AG09319 (cell line): ENCODE results near the gene F10.

Experiments
- DNase-seq: peaks from one replicate; pipeline ENCODE4 v3.0.0-alpha.2; 2010; ENCODE audit warnings: low read depth; ENCODE audit errors: extremely low read depth
- TF ChIP-seq, protein P1 (sequence below): IDR thresholded peaks from 2 replicates; pipeline ENCODE4 v1.5.1; 2011; ENCODE audit warnings: low read depth, mild to moderate bottlenecking, inconsistent platforms, low read length, moderate library complexity

Gene F10

DNA sequence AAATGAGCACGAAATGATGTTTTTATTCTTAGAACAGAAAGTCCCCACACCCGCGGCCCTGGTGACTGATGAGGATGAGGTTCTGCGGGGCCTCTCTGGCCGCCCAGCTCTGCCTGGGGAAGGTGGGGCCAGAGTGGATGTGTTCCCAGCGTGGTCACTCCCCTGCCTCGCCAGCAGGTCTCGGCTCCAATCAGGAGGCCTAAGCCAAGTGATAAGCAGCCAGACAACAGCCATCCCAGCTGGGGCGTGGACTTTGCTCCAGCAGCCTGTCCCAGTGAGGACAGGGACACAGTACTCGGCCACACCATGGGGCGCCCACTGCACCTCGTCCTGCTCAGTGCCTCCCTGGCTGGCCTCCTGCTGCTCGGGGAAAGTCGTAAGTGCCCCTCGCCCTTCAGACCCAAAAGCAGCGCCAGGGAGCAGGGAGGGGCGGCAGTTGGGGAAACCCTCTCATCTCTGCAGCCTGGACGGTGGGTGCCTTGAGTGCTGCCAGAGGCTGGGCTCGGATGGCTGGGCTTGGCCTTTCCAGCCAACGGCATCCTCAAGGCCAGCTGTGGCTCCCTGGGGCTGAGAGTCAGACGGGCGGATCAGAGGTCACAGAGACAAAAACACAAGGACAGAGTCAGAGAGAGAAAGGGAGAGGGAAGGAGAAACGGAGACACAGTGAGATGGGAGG, at the start of gene F10:
TSS of gene F10 (plus strand) at position 250 of the 676 bp plus-strand sequence. CDS start at position 307, 57 bp downstream.
- peak; percentile 68 for DNase-seq
- TF ChIP-seq, protein P1, sequence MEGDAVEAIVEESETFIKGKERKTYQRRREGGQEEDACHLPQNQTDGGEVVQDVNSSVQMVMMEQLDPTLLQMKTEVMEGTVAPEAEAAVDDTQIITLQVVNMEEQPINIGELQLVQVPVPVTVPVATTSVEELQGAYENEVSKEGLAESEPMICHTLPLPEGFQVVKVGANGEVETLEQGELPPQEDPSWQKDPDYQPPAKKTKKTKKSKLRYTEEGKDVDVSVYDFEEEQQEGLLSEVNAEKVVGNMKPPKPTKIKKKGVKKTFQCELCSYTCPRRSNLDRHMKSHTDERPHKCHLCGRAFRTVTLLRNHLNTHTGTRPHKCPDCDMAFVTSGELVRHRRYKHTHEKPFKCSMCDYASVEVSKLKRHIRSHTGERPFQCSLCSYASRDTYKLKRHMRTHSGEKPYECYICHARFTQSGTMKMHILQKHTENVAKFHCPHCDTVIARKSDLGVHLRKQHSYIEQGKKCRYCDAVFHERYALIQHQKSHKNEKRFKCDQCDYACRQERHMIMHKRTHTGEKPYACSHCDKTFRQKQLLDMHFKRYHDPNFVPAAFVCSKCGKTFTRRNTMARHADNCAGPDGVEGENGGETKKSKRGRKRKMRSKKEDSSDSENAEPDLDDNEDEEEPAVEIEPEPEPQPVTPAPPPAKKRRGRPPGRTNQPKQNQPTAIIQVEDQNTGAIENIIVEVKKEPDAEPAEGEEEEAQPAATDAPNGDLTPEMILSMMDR: no peak

DNA sequence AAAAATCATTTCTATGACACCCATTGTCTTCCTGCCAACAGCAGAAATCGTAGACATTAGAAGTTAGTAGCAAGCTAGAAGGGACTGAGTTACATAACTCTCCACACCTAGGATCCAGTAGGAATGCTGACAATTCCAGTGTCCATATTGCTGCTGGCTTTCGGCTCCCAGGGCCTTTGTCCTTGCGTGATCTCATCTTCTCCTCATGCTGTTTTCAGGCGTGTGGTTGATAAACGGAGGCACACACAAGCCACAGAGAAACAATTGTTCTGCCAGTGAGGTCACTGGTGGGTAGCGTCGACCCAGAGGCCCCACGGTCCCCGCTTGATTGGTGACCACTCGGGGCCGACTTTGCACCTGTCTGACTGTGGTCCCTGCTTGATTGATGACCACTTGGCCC, 48.7 kb upstream of the F10 start:
- TF ChIP-seq, protein P1: no peak

DNA sequence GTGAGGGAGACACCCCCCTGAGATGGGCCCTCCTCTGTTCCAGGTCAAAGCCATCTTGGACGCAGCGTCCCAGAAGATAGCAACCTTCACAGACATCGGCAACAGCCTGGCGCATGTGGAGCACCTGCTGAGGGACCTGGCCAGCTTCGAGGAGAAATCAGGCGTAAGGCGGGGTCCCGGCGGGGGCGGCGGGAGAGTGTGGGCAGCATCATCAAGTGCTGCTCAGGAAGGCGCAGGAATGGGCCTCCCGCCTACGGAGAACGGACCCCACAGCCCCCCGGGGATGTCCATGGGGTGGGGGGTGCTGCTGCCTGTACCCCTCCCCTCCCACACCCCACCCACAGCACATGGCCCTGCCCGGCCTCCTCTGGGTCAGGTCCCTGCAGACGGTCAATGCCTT, 48.2 kb upstream of the F10 start:
- TF ChIP-seq, protein P1: no peak
- DNase-seq: no peak

More for the DNA sequence above, 48.7 kb upstream of the F10 start:
- DNase-seq: no peak

DNA sequence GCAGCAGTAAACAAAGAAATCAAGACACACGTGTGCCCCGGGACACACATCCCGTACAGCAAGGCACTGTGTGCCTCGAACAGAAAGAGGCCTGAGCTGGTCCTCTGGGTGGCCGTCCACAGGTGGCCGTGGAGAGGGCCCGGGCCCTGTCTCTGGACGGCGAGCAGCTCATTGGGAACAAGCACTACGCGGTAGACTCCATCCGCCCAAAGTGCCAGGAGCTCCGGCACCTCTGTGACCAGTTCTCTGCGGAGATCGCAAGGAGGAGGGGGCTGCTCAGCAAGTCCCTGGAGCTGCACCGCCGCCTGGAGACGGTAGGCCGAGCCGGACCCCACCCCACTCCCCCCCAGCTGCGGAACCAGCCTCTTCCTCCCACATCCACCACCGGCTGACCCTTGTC, 47.7 kb upstream of the F10 start:
- TF ChIP-seq, protein P1: no peak
- no peak for DNase-seq

DNA sequence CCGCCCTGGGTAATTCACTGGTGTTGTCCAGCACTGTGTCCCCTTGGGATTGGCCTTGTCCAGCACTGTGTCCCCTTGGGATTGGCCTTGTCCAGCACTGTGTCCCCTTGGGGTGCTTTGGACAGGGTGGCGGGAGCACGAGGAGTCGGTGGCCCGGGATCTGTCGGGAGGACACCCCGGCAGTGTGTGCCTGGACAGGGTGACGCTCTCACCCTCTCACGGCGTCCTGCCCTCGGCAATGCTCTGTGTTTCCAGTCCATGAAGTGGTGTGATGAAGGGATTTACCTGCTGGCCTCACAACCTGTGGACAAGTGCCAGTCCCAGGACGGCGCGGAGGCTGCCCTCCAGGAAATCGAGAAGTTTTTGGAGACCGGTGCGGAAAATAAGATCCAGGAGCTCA, 46.9 kb upstream of the F10 start:
- TF ChIP-seq, protein P1: no peak
- DNase-seq: no peak

DNA sequence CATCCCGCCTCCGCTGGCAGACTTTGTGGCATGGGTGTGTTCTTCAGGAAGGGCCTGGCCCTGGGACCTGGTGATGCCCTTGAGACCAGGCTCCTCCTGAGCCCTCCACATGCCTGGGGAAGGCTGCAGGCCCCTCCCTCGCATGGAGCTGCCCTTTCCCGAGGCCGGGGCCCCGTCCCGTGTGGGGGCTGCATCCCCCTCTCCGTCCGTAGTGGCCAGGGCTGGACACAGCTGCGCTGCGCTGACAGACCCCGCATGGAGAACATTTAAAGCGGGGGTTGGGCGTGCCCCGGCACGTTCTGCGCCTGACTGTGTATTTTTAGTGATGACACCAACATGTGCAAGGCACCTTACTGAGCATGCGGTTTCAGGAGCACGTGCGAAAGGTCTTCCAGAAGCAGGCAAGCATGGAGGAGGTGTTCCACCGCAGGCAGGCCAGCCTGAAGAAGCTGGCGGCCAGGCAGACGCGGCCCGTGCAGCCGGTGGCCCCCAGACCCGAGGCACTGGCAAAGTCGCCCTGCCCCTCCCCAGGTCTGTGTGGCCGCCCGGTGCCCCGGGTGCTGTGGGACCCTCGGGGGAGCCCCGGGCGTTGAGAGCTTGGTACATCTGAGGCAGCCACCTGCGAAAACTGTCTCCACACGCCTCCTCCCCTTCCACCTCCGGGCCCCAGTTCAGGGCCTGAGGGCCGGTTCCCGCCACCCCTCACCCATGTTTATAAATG, 45.8 kb upstream of the F10 start:
- DNase-seq: no peak
- TF ChIP-seq, protein P1: no peak

DNA sequence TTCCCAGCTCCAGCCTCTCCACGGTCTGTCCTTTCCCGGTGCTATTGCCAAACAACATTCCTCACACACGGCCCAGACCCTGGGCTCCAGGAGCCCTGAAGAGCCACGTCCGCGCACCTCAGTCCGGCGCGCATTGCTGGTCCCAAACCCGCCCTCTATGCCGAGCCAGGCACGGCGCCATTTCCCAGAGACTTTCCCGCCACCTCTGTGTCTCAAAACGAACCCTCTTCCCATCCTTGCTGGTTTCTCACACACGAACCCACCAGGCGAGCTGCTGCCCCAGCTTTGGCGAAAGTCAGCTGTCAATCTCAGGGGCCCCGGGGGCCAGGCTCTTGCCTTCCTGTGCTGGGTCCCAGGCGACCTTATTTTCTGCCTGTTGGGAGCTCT, 45.0 kb upstream of the F10 start:
- no peak for DNase-seq
- TF ChIP-seq, protein P1: no peak
